GM19043 (cell line): Measurements from ENCODE around the gene PLPP2.

Experiments used
- ATAC-seq: cut with Tn5 transposase; IDR thresholded peaks from one replicate; pipeline ENCODE4 v1.9.1; 2021; ENCODE audit warnings: low read depth; ENCODE audit not compliant: unreplicated experiment

PLPP2 gene

DNA sequence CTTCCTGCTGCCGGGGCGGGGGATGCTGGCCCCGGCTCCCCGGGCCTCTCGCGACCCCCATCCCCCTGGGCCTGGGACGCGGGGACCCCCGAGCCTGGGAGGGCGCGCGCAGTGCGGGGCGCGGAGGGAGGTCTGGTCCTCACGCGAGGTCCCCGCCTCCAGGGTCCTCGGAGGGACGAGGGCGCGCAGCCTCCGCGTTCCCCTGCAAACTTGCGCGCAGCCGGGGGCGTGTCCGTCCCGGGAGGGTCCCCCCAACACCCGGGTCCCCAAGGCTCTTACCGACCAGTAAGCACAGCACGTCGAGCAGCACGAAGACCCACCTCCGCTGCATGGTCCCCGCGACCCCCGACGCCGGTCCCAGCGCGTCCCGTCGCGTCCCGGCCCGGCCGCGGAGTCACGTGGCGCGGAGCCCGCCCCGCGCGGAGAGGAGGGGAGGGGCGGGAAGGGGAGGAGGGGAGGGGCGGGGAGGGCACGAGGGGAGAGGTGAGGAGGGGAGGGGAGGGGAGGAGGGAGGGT, at the start of gene PLPP2:
Gene PLPP2, minus strand, starts transcription at position 398 of the 516 bp plus-strand sequence. Its CDS starts 67 bp downstream, at position 331.
- ATAC-seq: no peak

- ATAC-seq: no peak
Observed at GRCh38 chr19:340620-341385, 49.6 kb upstream of the PLPP2 start.

DNA sequence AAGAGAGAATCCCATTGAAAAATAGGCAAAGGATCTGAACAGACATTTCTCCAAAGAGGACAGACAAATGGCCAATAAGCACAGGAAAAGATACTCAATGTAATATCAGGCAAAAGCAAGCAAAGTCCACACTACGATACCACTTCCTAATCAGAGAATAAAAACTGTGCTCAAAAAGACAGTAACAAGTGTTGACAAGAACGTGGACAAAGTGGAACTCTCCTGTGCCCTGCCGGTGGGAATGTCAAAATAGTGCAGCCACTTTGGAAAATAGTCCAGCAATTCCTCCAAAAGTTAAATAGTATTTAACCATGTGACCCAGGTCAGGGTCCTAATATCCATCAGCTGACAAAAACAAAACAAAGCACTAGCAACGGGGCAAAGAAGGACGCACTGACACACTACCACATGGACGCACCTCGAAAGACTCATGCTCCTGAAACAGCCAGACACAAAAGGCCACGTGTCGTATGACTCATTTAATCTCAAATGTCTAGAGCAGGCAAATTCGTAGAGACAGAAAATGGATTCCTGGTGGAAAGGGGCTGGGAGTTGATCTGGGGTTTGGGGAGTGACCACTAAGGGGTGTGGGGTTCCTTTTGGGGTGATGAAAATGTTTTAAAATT, 48.2 kb upstream of the PLPP2 start:
- no peak for ATAC-seq

GRCh38 chr19:338421-338820, 47.2 kb upstream of the PLPP2 start:
- no peak for ATAC-seq

DNA sequence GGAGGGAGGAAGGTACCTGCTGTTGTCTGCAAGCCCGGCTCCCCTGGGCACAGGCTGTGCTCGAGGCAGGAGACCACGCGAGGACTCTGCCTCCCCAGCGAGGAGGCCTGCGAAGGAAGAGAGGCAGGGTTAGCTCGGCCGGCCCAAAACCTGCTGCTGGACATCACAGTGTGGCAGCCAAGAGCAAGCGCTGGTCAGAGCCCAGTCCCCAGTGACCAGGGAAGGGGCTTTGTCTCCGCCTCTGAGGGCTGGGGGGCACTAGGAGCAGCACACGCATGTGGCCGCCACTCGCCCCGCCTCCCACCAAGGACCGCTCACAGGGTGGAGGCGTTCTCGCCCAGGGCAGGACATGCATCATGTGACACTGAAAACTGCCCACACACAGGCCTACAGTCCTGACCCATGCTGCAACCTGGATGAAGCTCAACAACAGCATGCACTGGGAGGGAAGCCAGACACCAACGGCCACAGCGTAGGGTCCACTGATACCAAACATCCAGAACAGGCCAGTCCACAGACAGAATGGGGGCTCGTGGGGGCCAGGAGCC, 44.9 kb upstream of the PLPP2 start:
- no peak for ATAC-seq

- ATAC-seq: no peak
Observed at GRCh38 chr19:335486-336066, 44.4 kb upstream of the PLPP2 start.

DNA sequence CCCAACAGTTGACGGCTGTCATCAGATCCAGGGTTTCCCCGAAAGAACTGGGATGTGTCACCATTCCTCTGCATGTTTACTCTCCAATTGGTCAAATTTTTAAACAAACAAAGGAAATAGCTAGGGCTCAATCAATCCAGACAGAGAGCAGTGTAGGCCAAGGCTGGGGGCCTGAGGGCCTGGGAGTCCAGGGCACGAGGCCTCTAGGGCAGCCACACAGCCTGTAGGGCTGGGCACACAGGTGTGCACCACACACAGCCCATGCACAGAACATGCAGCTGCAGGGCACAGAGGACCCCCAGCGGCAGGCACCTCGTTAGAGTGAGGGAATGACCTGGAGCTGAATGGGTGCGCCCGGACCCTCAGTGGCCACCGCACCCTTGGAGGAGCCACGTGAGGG, 43.9 kb upstream of the PLPP2 start:
- no peak for ATAC-seq

DNA sequence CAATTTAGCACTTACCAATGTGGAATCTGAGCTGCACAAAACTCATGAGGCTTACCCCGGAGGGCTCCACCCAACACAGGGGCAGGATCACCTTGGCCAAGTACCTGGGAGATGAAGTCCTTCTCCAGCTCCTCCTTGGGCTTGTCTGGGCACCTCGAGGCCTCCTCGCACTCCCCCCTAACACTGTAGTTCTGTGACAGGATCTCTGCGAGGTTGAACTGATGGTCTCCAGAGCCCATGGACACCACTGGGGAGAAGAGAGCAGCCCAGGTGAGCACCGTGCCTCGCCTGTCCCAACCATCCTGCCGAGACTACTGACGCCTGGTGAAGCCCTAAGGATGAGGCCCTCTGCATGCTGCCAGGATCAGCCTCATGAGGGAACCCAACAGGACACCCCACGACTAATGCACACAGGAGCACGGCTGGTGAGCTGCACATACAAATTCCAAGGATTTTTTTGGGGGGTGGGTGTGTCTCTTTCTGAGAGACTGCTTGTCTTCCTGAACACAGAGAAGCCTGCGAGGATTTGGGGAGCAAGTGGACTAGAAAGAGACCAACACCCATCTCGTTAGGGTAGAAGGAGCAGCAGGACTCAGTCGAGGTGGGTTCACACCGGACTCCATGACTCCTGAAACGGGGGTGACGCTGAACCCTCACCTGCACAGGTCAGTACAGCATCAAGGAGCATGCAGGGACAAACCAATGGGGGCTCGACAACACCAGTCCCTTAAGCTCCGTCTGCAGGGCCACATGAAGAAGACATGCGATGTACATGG, 43.3 kb upstream of the PLPP2 start:
- no peak for ATAC-seq

GRCh38 chr19:330503-330902, 39.3 kb upstream of the PLPP2 start:
- no peak for ATAC-seq

DNA sequence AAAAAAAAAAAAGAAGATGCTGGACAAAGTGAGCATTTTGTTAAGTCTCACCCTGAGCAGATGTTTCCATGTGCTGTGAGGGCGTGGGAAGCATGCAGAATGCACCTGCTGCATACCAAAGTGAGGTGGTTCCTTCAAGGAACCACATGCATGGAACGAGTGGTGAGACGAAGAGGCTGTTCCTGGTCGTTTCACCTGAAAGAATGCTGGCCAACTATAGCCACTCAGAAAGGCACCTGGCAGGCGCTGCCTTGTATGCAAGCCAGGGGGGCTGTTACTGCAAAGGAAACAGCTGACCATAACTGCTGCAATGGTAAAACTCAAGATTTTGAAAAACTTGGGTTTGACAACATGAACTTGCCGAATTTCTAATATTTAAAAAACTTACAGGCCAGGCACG, 38.7 kb upstream of the PLPP2 start:
- no peak for ATAC-seq

DNA sequence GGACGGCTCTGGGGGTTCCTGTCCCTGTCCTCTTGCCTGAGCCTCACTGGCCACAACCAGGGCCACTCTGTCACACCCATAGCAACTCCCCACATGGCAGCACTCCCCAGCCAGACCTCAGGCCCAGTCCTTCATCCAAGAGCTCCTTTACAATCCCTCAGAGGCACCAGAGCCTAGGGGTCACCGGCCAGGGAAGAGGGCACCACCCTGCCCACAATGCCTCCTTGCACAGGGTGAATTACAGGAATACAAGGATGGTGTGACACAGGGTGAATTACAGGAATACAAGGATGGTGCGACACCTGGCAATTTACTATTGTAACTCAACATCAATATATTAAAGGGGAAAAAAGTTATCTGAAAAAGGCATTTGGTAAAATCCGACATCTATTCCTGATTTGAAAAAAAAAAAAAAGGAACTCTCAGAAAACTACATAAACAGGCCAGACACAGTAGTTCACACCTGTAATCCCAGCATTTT, 36.9 kb upstream of the PLPP2 start:
- ATAC-seq: no peak

- no peak for ATAC-seq
Observed at GRCh38 chr19:327291-328024, 36.3 kb upstream of the PLPP2 start.

DNA sequence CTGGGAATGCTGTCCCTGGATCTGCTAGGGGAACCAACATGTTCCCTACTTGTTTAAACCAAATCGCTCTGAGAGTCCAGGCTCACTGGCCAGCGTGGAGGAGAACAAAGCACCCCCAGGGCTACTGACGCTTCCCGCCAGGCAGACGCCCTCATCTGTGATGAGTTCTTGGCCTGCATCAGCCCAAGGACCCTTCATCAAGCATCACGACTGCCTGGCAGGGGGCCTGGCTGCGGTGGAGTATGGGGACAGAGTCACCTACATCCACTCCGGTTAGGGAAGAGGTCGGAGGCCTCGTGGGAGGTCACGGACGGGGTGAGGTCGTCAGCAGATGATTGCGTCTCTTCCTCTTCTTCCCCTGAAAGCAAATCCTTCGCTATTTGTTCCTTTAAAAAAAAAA, 35.7 kb upstream of the PLPP2 start:
- no peak for ATAC-seq

DNA sequence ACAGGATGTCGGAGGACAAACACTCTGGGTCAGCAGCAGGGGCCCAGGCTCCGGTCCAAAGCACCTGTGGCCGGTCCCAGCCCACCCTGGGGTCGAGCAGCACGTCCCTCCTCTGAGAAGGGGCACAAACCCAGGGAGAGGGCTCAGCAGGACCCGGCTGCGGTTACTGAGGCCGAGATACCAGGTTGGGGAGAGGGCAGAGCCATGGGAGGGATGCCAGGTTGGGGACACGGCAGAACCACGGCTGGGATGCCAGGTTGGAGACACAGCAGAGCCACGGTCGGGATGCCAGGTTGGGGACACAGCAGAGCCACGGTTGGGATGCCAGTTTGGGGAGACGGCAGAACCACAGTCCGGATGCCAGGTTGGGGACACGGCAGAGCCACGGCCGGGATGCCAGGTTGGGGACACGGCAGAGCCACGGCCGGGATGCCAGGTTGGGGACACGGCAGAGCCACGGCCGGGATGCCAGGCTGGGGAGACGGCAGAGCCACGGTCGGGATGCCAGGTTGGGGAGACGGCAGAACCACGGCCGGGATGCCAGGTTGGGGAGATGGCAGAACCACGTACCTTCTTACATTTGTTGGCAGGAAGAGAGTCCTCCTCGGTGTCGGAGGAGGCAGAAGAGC, 34.8 kb upstream of the PLPP2 start:
- no peak for ATAC-seq

GRCh38 chr19:325173-325936, 34.2 kb upstream of the PLPP2 start:
- no peak for ATAC-seq

DNA sequence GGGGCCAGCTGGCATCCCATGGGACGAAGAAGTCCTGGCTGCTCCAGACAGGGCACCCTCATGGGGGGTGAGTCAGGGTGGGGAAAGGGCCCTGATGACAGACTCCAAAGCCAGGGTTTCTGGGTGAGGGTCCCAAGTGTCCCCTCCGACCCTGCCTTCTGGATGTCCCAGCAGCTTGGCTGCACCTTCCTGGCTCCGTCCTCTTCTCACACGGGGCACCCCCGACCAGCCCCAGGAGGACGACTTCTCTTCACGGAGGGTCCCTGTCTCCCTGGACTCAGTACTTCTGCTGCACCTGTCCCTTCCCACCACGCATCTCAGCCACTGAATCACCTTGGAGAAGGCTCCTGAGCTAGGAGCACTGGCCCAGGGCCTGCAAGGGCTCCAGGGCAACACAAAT, 33.5 kb upstream of the PLPP2 start:
- no peak for ATAC-seq

DNA sequence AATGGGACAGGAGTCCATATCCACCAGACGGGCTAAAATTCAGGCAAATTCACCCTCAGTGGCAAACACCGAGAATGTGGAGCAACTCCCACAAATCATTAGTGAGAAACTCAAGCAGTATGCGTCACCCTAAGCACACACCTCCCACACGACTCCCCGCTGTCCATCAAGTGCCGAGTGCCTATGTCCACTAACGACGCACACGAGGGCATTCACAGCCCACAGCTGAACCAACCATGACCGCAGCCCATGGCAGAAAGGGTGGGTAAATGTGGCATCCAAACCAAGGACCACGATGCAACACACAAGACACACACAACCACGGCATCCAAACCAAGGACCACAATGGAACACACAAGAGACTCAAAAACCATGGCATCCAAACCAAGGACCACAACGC, 31.4 kb upstream of the PLPP2 start:
- no peak for ATAC-seq

DNA sequence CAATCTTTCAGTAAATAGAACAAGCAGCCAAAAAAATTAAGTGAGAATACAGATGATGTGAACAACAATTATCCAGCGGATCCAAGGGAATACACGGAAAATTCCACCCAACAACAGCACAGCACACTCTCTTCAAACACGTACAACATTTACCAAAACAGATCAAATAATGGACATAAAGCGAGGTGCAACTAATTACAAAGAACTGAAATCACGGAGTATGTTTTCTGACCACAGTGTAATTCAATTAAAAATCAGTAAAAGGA, 27.2 kb upstream of the PLPP2 start:
- ATAC-seq: no peak
